ENCODE results near the gene ACVRL1.

Gene ACVRL1

GRCh38 chr12:51900323-51900889 is 6.9 kb upstream of the ACVRL1 start:
- DNase-seq, result no peak

- no peak for DNase-seq
These were observed 6.0 kb upstream of the ACVRL1 start for GRCh38 chr12:51901121-51901817.

- no peak for DNase-seq
These were observed 5.4 kb upstream of the ACVRL1 start for GRCh38 chr12:51901881-51902280.

DNA sequence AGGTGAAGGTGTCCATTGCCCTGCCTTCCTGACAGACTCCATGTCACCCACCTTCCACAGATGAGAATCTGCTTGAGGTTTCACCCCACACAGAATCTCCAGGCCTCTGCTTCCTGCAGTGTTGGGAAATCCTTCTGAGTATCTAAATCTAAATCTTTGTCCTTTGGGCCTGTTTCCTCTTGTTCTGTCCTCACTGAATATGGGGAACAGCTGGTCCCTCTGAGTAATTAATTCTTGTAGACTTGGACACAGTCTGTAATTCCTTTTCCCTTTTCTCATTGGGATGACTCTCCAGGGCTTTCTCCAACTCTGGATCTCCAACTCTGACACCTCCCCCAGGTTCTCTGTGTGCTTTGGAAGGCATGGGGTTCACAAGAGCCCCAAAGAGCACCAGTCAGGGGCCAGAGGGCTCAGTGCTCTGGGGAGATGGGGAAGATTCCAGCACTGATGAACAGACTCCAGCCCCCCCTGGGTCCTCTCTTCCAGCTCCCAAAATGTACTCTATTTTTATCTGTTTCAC is 2.3 kb upstream of the ACVRL1 start:
- DNase-seq, result no peak

- DNase-seq, result no peak
These were observed 1.6 kb upstream of the ACVRL1 start for GRCh38 chr12:51905471-51906429.

GRCh38 chr12:51906430-51907082 is 748 bp upstream of the ACVRL1 start:
- DNase-seq, result no peak

DNA sequence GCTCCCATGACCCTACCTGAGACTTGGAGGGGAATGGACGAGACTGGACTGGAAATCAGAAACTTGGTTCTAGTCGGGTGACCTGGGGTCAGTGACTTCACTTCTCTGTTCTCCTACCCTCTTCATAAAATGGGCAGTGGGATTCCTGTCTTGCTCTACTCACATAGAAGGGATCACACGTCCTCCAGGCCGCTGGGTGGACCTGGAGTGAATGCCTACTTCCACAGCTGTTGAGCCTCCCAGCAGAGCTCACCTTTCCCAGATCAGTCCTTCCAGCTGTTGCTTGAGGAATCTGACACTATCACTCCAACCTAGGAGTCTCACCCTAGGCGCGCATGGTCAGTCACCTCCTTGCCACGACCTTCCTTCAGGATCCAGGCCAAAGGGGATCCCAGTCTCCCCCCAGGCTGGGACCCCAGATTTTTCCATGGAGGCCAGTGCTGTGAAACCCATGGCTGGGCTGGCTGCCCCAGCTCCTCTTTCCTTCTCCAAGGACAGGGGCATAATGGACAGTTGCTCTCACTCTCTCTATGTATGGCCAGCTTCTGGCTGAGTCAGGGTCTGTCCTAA is 637 bp downstream of the ACVRL1 start:
- DNase-seq, result no peak

DNA sequence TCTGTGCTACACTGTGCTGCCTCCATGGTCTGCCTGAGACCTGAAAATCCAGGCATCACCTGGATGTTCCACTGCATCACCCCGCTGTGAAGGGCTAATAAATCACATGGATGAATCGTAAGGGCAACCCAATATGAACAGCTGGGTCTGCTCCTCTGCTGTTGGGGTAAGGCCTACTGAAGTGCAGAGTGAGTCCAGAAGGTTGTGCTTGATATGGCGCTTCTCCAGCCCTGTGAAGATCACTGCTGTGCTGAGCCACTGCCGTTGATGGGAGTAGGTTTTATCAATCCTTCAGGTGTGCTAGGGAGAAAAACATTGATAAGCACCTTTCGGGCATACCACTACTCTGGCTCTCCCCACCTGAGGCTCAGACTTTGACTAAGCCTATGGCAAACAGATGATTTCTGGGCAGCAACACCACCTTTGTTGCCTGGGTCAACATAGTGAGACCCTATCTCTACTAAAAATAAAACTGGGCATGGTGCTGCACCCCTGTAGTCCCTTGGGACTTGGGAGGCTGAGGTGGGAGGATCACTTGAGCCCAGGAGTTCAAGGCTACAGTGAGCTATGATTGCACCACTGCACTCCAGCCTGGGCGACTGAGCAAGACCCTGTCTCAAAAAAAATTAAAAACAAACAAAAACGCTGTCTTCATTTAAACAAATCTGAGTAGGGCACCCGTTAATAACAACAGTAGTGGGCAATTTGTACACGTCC is 1.7 kb downstream of the ACVRL1 start:
- DNase-seq, result no peak

DNA sequence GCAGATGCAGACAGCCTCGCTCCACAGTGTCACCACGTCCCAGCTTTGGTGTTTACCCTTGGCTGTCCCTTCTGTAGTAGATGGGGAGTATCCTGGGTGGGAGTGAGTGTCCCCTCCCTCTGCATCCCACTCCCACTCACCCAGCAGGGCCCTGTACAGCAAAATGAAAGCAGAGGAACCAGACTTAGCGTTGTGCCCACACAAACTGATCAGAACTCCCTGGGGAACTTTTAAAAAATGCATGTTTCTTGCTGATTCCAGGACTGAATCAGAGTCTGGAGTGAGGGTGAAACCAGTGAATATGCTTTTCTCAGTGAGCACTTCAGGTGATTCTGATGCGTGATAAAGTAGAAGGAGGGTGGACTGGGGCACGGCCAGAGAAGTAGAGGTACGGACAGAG is 2.9 kb downstream of the ACVRL1 start:
- DNase-seq, result no peak

- DNase-seq, result no peak
These were observed 3.4 kb downstream of the ACVRL1 start for GRCh38 chr12:51910691-51911090.

DNA sequence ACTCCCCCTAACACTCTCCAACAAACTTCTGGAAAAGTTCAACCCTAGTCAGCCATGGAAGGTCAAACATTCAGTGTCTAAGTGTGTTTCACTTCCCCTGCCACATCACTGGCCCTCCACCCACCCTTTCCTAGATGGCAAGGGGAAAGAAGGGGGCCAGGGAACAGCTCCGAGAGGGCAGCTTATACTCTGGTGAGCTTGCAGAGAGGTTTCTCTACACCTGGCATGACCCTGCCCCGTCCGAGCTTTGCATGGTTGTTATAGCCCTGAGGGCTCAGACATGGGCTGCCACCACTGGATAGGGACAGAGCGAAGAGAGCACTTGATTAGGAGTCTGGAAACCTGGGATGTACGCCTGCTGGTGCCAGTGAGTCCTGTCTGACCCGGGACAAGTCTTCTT is 4.0 kb downstream of the ACVRL1 start:
- DNase-seq, result no peak

GRCh38 chr12:51911788-51912711 is 4.7 kb downstream of the ACVRL1 start:
- no peak for DNase-seq

- DNase-seq, result no peak
These were observed 6.0 kb downstream of the ACVRL1 start for GRCh38 chr12:51913071-51914033.

DNA sequence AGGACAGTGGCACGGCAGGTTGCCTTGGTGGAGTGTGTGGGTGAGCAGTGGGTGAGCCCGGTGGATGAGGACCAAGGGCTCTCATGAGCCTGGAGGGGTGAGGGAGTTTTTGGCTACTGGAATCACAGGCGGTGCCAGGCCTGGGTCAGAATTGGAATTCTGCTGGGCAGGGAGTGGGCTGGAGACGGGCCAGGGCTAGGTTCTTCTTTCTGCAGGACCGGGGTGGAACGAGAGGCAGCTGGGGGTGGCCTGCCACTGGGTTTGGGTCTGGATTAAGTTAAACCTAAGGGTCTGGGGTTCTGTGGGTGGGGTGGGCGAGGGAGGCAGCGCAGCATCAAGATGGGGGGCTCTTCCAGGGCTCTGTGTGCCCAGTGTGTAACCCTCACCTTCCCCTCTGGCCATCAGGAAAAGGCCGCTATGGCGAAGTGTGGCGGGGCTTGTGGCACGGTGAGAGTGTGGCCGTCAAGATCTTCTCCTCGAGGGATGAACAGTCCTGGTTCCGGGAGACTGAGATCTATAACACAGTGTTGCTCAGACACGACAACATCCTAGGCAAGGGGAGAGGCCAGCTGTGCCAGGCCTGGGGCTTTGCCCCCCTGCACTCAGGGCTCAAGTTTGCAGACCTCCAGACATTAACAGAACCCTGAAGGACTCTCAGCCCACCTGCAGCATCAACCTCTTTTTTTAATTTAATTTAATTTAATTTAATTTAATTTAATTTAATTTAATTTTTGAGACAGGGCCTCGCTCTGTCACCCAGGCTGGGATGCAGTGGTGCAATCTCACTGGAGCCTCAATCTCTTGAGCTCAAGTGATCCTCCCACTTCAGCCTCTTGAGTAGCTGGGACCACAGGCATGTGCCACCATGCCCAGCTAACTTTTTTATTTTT is 7.0 kb downstream of the ACVRL1 start:
- DNase-seq, result no peak

DNA sequence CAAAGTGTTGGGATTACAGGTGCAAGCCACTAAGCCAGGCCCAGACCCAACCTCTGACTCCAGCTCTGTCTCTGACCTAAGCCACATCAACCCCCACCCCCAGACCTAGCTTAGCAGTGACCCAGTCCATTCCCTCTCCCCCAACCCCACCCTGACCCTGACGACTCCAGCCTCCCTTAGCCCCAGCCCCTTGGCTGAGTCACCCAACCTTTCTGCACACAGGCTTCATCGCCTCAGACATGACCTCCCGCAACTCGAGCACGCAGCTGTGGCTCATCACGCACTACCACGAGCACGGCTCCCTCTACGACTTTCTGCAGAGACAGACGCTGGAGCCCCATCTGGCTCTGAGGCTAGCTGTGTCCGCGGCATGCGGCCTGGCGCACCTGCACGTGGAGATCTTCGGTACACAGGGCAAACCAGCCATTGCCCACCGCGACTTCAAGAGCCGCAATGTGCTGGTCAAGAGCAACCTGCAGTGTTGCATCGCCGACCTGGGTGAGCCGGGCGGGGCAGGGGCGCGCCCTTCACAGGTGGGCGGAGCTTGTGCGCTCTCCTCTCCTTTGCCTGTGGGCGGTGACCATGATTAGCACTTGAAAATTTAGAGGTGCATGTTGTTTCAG is 7.8 kb downstream of the ACVRL1 start:
- DNase-seq, result no peak

- DNase-seq, result no peak
These were observed 8.6 kb downstream of the ACVRL1 start for GRCh38 chr12:51915951-51916350.

DNA sequence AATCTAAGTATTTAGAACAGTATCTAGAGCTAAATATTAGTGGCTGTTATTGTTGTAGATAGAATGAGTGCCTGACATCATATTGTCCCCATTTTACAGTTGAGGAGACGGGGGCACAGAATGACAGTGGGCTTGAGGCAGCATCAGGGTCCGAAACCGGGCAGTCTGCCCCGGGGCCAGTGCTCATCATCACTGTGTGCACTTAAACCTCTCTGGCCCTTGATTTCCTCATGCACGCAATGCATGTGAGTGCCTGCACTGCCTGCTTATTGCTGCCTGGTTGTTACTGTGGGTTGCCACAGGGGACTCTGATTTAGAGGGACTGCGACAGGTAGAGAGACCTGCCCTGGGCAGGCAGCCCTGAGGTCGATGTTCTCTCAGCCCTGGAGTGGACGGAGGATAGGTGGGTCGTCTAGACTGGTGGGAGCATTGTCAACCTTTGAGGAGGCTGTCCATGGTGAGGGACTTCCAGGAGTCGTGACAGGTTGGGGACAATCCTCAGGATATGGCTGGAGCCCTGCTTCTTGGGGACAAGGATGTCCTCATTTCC is 9.8 kb downstream of the ACVRL1 start:
- DNase-seq, result no peak
